Esophagus mucosa (tissue), 1 donor: ENCODE results near the gene AUH. TPM values are rescaled to one million over a fixed set of nuclear protein-coding genes. Genes with fewer than 3 reads are reported as not detected.

ENCODE experiments used
- total RNA-seq: library from RNA; stranded (reverse); gene quantifications from one replicate; pipeline ENCODE4 v1.2.4, GENCODE V29; 2023
- donor health status: DM: yes; HTN: yes; CAD: no.

The AUH gene
- total RNA-seq, 1 donor from 2014 or later, result 10.4 TPM

Other genes with a start within 250 kb of the AUH start
- 19.4 TPM for gene NFIL3, start 61.9 kb upstream of the AUH start, total RNA-seq